Activated CD8-positive, alpha-beta memory T cell treated with anti-CD3 and anti-CD28 coated beads, Interleukin-2, amount 50 U/mL, for 1 hour (primary cell): ENCODE measurements around the gene CPLANE2.
"Not testable (repeated sequence)": the region's sequence is repeated elsewhere in the genome, so short reads cannot be mapped to it uniquely, and the experiment has no call there.

Experiments
- DNase-seq: peaks from one replicate; pipeline ENCODE4 v3.0.0-alpha.2; 2020; ENCODE audit errors: extremely low read depth

Gene CPLANE2

GRCh38 chr1:16230744-16231143 lies 6.2 kb downstream of the CPLANE2 start:
- DNase-seq, result no peak

GRCh38 chr1:16229976-16230740 lies 6.8 kb downstream of the CPLANE2 start:
- DNase-seq, result no peak

GRCh38 chr1:16226490-16227179 lies 10.3 kb downstream of the CPLANE2 start:
- no peak for DNase-seq

- DNase-seq, result no peak
Observed at GRCh38 chr1:16226129-16226489, 10.9 kb downstream of the CPLANE2 start.

GRCh38 chr1:16224472-16224871 lies 12.5 kb downstream of the CPLANE2 start:
- DNase-seq, result no peak

GRCh38 chr1:16222716-16223115 lies 14.3 kb downstream of the CPLANE2 start:
- DNase-seq, result not testable (repeated sequence)

- no peak for DNase-seq
Observed at GRCh38 chr1:16221499-16221898, 15.5 kb downstream of the CPLANE2 start.

- no peak for DNase-seq
Observed at GRCh38 chr1:16219968-16220500, 16.9 kb downstream of the CPLANE2 start.

GRCh38 chr1:16218674-16219071 lies 18.3 kb downstream of the CPLANE2 start:
- DNase-seq, result no peak

- no peak for DNase-seq
Observed at GRCh38 chr1:16218014-16218673, 18.8 kb downstream of the CPLANE2 start.

GRCh38 chr1:16217061-16217785 lies 19.8 kb downstream of the CPLANE2 start:
- DNase-seq, result peak; percentile 84

GRCh38 chr1:16215882-16216753 lies 20.9 kb downstream of the CPLANE2 start:
- peak; percentile 31 for DNase-seq

GRCh38 chr1:16215240-16215639 lies 21.7 kb downstream of the CPLANE2 start:
- not testable (repeated sequence) for DNase-seq

GRCh38 chr1:16213544-16213943 lies 23.4 kb downstream of the CPLANE2 start:
- DNase-seq, result not testable (repeated sequence)

GRCh38 chr1:16213013-16213412 lies 24.0 kb downstream of the CPLANE2 start:
- no peak for DNase-seq

GRCh38 chr1:16212251-16212961 lies 24.6 kb downstream of the CPLANE2 start, which contains the start of gene ARHGEF19:
TSS of gene ARHGEF19 (minus strand) at chr1:16212652. CDS start at chr1:16209054, 3,598 bp downstream.
- no peak for DNase-seq

- DNase-seq, result no peak
Observed at GRCh38 chr1:16211824-16212223, 25.2 kb downstream of the CPLANE2 start.

- no peak for DNase-seq
Observed at GRCh38 chr1:16210581-16210980, 26.4 kb downstream of the CPLANE2 start.

GRCh38 chr1:16209847-16210407 lies 27.1 kb downstream of the CPLANE2 start:
- DNase-seq, result no peak
